Smooth muscle cell (in vitro differentiated cells): ENCODE measurements around the gene KLF11. TPM values are rescaled to one million over a fixed set of nuclear protein-coding genes. Genes with fewer than 3 reads are reported as not detected.

Experiments
- DNase-seq: peaks from one replicate; lab custom pipeline; 2025; ENCODE audit not compliant: unreplicated experiment; lab: John Stamatoyannopoulos, UW
- H2AFZ ChIP-seq: fragments of 200-600 bp; sonication (generic); 2 replicates; pipeline ENCODE4 v1.6.0; 2016; ENCODE audit warnings: antibody characterized with exemption, low read depth, mild to moderate bottlenecking
- H3F3A ChIP-seq: fragments of 200-600 bp; sonication (generic); 2 replicates; pipeline ENCODE4 v1.6.0; 2017; ENCODE audit warnings: antibody characterized with exemption, low read depth
- H3K27ac ChIP-seq: fragments of 200-600 bp; sonication (generic); 2 replicates; pipeline ENCODE4 v1.5.1; 2016; ENCODE audit warnings: low read depth, mild to moderate bottlenecking
- H3K27me3 ChIP-seq: fragments of 200-600 bp; sonication (generic); 2 replicates; pipeline ENCODE4 v1.6.1; 2016; ENCODE audit warnings: low read depth, mild to moderate bottlenecking
- H3K36me3 ChIP-seq: fragments of 200-600 bp; sonication (generic); 2 replicates; pipeline ENCODE4 v1.5.1; 2016; ENCODE audit warnings: low read depth
- H3K4me1 ChIP-seq: fragments of 200-600 bp; sonication (generic); 2 replicates; pipeline ENCODE4 v1.5.1; 2016; ENCODE audit warnings: low read depth
- H3K4me2 ChIP-seq: fragments of 200-600 bp; sonication (generic); 2 replicates; pipeline ENCODE4 v1.6.0; 2016; ENCODE audit warnings: mild to moderate bottlenecking
- H3K4me3 ChIP-seq: fragments of 200-600 bp; sonication (generic); 2 replicates; pipeline ENCODE4 v1.5.1; 2016; ENCODE audit warnings: mild to moderate bottlenecking
- H3K79me2 ChIP-seq: fragments of 200-600 bp; sonication (generic); 2 replicates; pipeline ENCODE4 v1.6.0; 2016; ENCODE audit warnings: low read depth, mild to moderate bottlenecking
- H3K9ac ChIP-seq: fragments of 200-600 bp; sonication (generic); 2 replicates; pipeline ENCODE4 v1.6.0; 2016; ENCODE audit warnings: low read depth
- H3K9me3 ChIP-seq: fragments of 200-600 bp; sonication (generic); replicated peaks from 2 replicates; pipeline ENCODE4 v1.5.1; 2016; ENCODE audit warnings: low read depth
- H4K20me1 ChIP-seq: fragments of 200-600 bp; sonication (generic); 2 replicates; pipeline ENCODE4 v1.6.0; 2016; ENCODE audit warnings: low read depth
- WGBS: methylation state at CpG from one replicate; pipeline ENCODE4 v1.1.7; 2016; ENCODE audit warnings: low lambda C conversion rate; 5-methylcytosine and 5-hydroxymethylcytosine counted together
- polyA plus RNA-seq: library from polyadenylated mRNA; unstranded; fragments of >200 nt; fragmentation: Nextera tagmentation; extraction: Ambion mirVana; gene quantifications from 2 replicates; pipeline ENCODE4 v1.2.1, GENCODE V29; 2016
- total RNA-seq: library from RNA; depleted of rRNA; stranded (reverse); fragments of >200 nt; gene quantifications from 2 replicates; pipeline ENCODE4 v1.2.3, GENCODE V29; 2014
- TF ChIP-seq, protein P1 (sequence below): fragments of 200-600 bp; sonication (generic); IDR thresholded peaks from 2 replicates; pipeline ENCODE4 v1.5.1; 2017; ENCODE audit warnings: borderline replicate concordance, mild to moderate bottlenecking, antibody characterized with exemption; ENCODE audit not compliant: insufficient read depth, poor library complexity, severe bottlenecking

The KLF11 gene
- total and polyA plus RNA-seq, 2 experiments from 2014 or later: 9.9 to 12.7 TPM

- no peak overlapping the region for H3K27ac ChIP-seq
- TF ChIP-seq, protein P1, sequence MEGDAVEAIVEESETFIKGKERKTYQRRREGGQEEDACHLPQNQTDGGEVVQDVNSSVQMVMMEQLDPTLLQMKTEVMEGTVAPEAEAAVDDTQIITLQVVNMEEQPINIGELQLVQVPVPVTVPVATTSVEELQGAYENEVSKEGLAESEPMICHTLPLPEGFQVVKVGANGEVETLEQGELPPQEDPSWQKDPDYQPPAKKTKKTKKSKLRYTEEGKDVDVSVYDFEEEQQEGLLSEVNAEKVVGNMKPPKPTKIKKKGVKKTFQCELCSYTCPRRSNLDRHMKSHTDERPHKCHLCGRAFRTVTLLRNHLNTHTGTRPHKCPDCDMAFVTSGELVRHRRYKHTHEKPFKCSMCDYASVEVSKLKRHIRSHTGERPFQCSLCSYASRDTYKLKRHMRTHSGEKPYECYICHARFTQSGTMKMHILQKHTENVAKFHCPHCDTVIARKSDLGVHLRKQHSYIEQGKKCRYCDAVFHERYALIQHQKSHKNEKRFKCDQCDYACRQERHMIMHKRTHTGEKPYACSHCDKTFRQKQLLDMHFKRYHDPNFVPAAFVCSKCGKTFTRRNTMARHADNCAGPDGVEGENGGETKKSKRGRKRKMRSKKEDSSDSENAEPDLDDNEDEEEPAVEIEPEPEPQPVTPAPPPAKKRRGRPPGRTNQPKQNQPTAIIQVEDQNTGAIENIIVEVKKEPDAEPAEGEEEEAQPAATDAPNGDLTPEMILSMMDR: no peak
- H3K4me1 ChIP-seq: no peaks in the 10 kb centered on the region
- DNase-seq: no peak
- no peak overlapping the region for H3K4me3 ChIP-seq
- no peak overlapping the region for H3K9ac ChIP-seq
- H3K9me3 ChIP-seq: no peaks in the 10 kb centered on the region
- H3F3A ChIP-seq: peaks cover 4% of the 10 kb centered on the region
- H3K36me3 ChIP-seq: no peaks in the 10 kb centered on the region
- H3K79me2 ChIP-seq: no peaks in the 10 kb centered on the region
- 93% methylated on average over 11 of the region's 11 CpGs for WGBS
- no peak overlapping the region for H2AFZ ChIP-seq
- H4K20me1 ChIP-seq: no peaks in the 10 kb centered on the region
- H3K27me3 ChIP-seq: peaks cover 21% of the 10 kb centered on the region
- H3K4me2 ChIP-seq: no peak overlapping the region
These were observed 42.3 kb downstream of the KLF11 start for GRCh38 chr2:10085668-10086059.

DNA sequence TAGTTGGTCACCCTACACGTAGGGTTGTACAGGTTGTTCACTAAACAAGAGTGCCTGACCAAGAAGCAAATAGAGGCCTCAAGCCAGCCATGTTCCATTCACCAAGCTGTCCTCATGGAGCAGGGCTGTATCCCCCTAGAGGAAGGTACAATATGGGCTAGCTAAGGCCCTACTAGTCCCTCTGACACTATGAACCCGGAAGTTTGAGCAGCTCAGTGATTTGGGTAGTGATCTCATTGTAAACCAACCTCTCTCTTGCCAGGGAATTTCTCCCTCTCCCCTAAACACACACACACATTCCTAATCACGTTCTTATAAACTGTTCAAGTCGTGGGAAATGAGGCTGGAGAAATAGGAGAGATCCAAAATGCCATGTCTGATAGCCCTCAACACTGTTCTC lies 43.6 kb downstream of the KLF11 start:
- WGBS: 68% methylated on average over 4 of the region's 4 CpGs

DNA sequence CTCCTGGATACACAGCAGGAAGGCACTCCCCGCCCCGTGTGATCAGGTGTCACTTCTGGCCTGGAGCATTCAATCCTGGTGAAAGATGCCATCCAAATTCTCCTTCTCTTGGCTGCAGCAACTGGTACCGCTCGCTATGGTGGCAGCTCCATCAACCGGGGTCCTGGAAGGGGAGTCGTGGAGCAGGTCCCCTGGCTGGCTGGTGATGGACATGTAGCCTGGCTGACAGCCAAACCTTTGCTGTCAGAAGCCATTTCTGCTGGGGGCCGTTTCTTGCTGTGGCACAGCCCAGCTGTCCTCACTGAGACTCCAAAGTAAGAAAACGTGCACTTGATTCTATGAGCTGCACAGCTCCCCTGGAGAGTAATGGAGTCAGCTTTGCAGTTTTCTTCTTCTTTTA lies 44.0 kb downstream of the KLF11 start:
- WGBS: 94% methylated on average over 8 of the region's 8 CpGs
- Histone ChIP-seq H3K9ac (no peak overlapping the region), H3K4me2 (no peak overlapping the region), H3K36me3 (no peaks in the 10 kb centered on the region), H3K4me1 (no peaks in the 10 kb centered on the region), H2AFZ (no peak overlapping the region), H3K9me3 (no peaks in the 10 kb centered on the region), H3K27me3 (peaks cover 14% of the 10 kb centered on the region), H4K20me1 (no peaks in the 10 kb centered on the region), H3K27ac (no peak overlapping the region), H3K79me2 (no peaks in the 10 kb centered on the region), H3F3A (peaks cover 4% of the 10 kb centered on the region), H3K4me3 (no peak overlapping the region)
- TF ChIP-seq, protein P1: no peak
- DNase-seq: no peak

More for the DNA sequence above, 43.6 kb downstream of the KLF11 start:
- Histone ChIP-seq H3K27ac (no peak overlapping the region), H3K4me1 (no peaks in the 10 kb centered on the region), H3F3A (peaks cover 4% of the 10 kb centered on the region), H3K36me3 (no peaks in the 10 kb centered on the region), H3K9ac (no peak overlapping the region), H3K27me3 (peaks cover 14% of the 10 kb centered on the region), H3K4me2 (no peak overlapping the region), H3K9me3 (no peaks in the 10 kb centered on the region), H2AFZ (no peak overlapping the region), H3K4me3 (no peak overlapping the region), H3K79me2 (no peaks in the 10 kb centered on the region), H4K20me1 (no peaks in the 10 kb centered on the region)
- no peak for DNase-seq
- TF ChIP-seq, protein P1: no peak

- Histone ChIP-seq H3K9me3 (no peaks in the 10 kb centered on the region), H3K4me1 (peaks cover 4% of the 10 kb centered on the region), H3K9ac (no peak overlapping the region), H3K4me3 (no peak overlapping the region), H4K20me1 (no peaks in the 10 kb centered on the region), H2AFZ (no peak overlapping the region), H3K27me3 (peaks cover 8% of the 10 kb centered on the region), H3F3A (no peaks in the 10 kb centered on the region), H3K27ac (no peak overlapping the region), H3K79me2 (no peaks in the 10 kb centered on the region), H3K36me3 (no peaks in the 10 kb centered on the region), H3K4me2 (no peak overlapping the region)
- TF ChIP-seq, protein P1: no peak
- WGBS: 69% methylated on average over 5 of the region's 5 CpGs
- DNase-seq: no peak
These were observed 46.3 kb downstream of the KLF11 start for GRCh38 chr2:10089565-10090190.
